SK-N-SH (cell line): ENCODE measurements around the gene MBP. TPM values are rescaled to one million over a fixed set of nuclear protein-coding genes. Genes with fewer than 3 reads are reported as not detected.

Experiments
- CTCF ChIA-PET: fragments of 300-600, 350-600 bp; formaldehyde crosslinking; extraction: SDS; loops from one replicate; lab custom pipeline; 2021; lab: Yijun Ruan, JAX
- POLR2A ChIA-PET: fragments of 350-600 bp; sonication (Branson Sonifier 250); formaldehyde crosslinking; extraction: SDS; loops from one replicate; lab custom pipeline; 2020; ENCODE audit warnings: antibody characterized with exemption, inconsistent platforms; lab: Yijun Ruan, JAX
- DNase-seq: peaks from one replicate; pipeline ENCODE4 v3.0.0; 2012
- H2AFZ ChIP-seq: fragments of 200-600 bp; sonication (generic); 2 replicates; pipeline ENCODE4 v1.8.1; 2016; ENCODE audit warnings: antibody characterized with exemption, mild to moderate bottlenecking, low read depth
- H3F3A ChIP-seq: fragments of 200-600 bp; sonication (generic); replicated peaks from 2 replicates; pipeline ENCODE3; 2016; ENCODE audit warnings: antibody characterized with exemption, mild to moderate bottlenecking; ENCODE audit not compliant: insufficient read depth
- H3K27ac ChIP-seq, 2 experiments: fragments of 200-500 bp in 1 of 2; fragments of 200-600 bp in 1 of 2; sonication (Bioruptor generic) in 1 of 2; sonication (generic), shearing (Covaris generic) in 1 of 2; 2 replicates each; pipeline versions ENCODE4 v1.5.1 to v1.6.1; 2014 to 2016; ENCODE audit warnings: low read depth in 2 of 2, inconsistent platforms in 1 of 2, low read length in 1 of 2, mild to moderate bottlenecking in 1 of 2, mixed read lengths in 1 of 2
- H3K27me3 ChIP-seq: fragments of 200-600 bp; sonication (generic), shearing (Covaris generic); 2 replicates; pipeline ENCODE4 v1.6.1; 2016; ENCODE audit warnings: mixed run types; ENCODE audit not compliant: insufficient read depth
- H3K36me3 ChIP-seq, 2 experiments: fragments of 200-500 bp in 1 of 2; fragments of 200-600 bp in 1 of 2; sonication (Bioruptor generic) in 1 of 2; sonication (generic) in 1 of 2; replicated peaks in 1 of 2; 2 replicates each; pipeline versions ENCODE3 to v1.5.1; 2014 to 2016; ENCODE audit warnings: low read length in 1 of 2, mild to moderate bottlenecking in 1 of 2; ENCODE audit not compliant: insufficient read depth in 2 of 2, control insufficient read depth in 1 of 2
- H3K4me1 ChIP-seq, 2 experiments: fragments of 200-500 bp in 1 of 2; fragments of 200-600 bp in 1 of 2; sonication (Bioruptor generic) in 1 of 2; sonication (generic), shearing (Covaris generic) in 1 of 2; 2 replicates each; pipeline versions ENCODE4 v1.5.1 to v1.6.1; 2014 to 2016; ENCODE audit warnings: low read depth in 1 of 2, low read length in 1 of 2, mixed run types in 1 of 2; ENCODE audit not compliant: insufficient read depth in 2 of 2, control insufficient read depth in 1 of 2
- H3K4me2 ChIP-seq: fragments of 200-600 bp; sonication (generic), shearing (Covaris generic); 2 replicates; pipeline ENCODE4 v1.6.1; 2017; ENCODE audit warnings: mixed run types
- H3K4me3 ChIP-seq, 2 experiments: fragments of 200-500 bp in 1 of 2; fragments of 200-600 bp in 1 of 2; sonication (Bioruptor generic) in 1 of 2; sonication (generic), shearing (Covaris generic) in 1 of 2; 2 replicates each; pipeline versions ENCODE4 v1.5.1 to v1.8.1; 2014 to 2016; ENCODE audit warnings: low read depth in 2 of 2, inconsistent platforms in 1 of 2, low read length in 1 of 2, mild to moderate bottlenecking in 1 of 2, mixed read lengths in 1 of 2, moderate library complexity in 1 of 2
- H3K79me2 ChIP-seq: fragments of 200-600 bp; sonication (generic); 2 replicates; pipeline ENCODE4 v1.8.1; 2017; ENCODE audit warnings: mild to moderate bottlenecking; ENCODE audit not compliant: insufficient read depth
- H3K9ac ChIP-seq: fragments of 200-600 bp; sonication (generic); 2 replicates; pipeline ENCODE4 v1.6.1; 2017; ENCODE audit warnings: mixed run types
- H3K9me2 ChIP-seq: fragments of 200-600 bp; sonication (generic); 2 replicates; pipeline ENCODE4 v1.6.1; 2017; ENCODE audit warnings: mixed run types
- H3K9me3 ChIP-seq: fragments of 200-600 bp; sonication (generic); 2 replicates; pipeline ENCODE4 v1.6.1; 2017; ENCODE audit warnings: mixed run types, mild to moderate bottlenecking, moderate library complexity
- H4K20me1 ChIP-seq: fragments of 200-600 bp; sonication (generic); 2 replicates; pipeline ENCODE4 v1.6.1; 2017; ENCODE audit warnings: mild to moderate bottlenecking, mixed run types; ENCODE audit not compliant: insufficient read depth
- ELF1 ChIP-seq: IDR thresholded peaks from 2 replicates; pipeline ENCODE4 v1.4.0; 2012
- EP300 ChIP-seq, 2 experiments: IDR thresholded peaks; 2 replicates each; pipeline versions ENCODE4 v1.4.0 to v1.6.1; 2012; ENCODE audit warnings: borderline replicate concordance in 1 of 2, low read depth in 1 of 2, low read length in 1 of 2
- FOXJ3 ChIP-seq: sonication (generic); formaldehyde crosslinking; IDR thresholded peaks from 2 replicates; pipeline ENCODE4 v1.5.1; 2020; ENCODE audit warnings: mild to moderate bottlenecking, missing genetic modification reagents
- FOXM1 ChIP-seq: IDR thresholded peaks from 2 replicates; pipeline ENCODE4 v1.4.0; 2012; ENCODE audit warnings: low read depth, mild to moderate bottlenecking
- JUND ChIP-seq: IDR thresholded peaks from 2 replicates; pipeline ENCODE4 v1.4.0; 2012
- MEF2A ChIP-seq: IDR thresholded peaks from 2 replicates; pipeline ENCODE4 v1.4.0; 2012; ENCODE audit warnings: low read depth, borderline replicate concordance
- NFIC ChIP-seq: IDR thresholded peaks from 2 replicates; pipeline ENCODE4 v1.4.0; 2012; ENCODE audit warnings: borderline replicate concordance
- RCOR1 ChIP-seq: fragments of 150-350 bp; IDR thresholded peaks from 2 replicates; pipeline ENCODE4 v1.6.1; 2017; ENCODE audit warnings: antibody characterized with exemption, low read length
- RFX5 ChIP-seq: IDR thresholded peaks from 2 replicates; pipeline ENCODE4 v1.6.1; 2012; ENCODE audit warnings: mild to moderate bottlenecking, improper control_type of control experiment, low read length
- SMC3 ChIP-seq: IDR thresholded peaks from 2 replicates; pipeline ENCODE4 v1.6.1; 2012; ENCODE audit warnings: low read depth, low read length, improper control_type of control experiment
- TCF12 ChIP-seq: IDR thresholded peaks from 2 replicates; pipeline ENCODE4 v1.4.0; 2012
- TEAD4 ChIP-seq: IDR thresholded peaks from 2 replicates; pipeline ENCODE4 v1.4.0; 2012; ENCODE audit warnings: mild to moderate bottlenecking, borderline replicate concordance; ENCODE audit not compliant: insufficient read depth
- WGBS: methylation state at CpG from one replicate; pipeline ENCODE4 v1.1.6; 2017; ENCODE audit warnings: low lambda C conversion rate; 5-methylcytosine and 5-hydroxymethylcytosine counted together
- polyA plus RNA-seq, 3 experiments: library from polyadenylated mRNA; depleted of rRNA; stranded (reverse); fragments of >200 nt; gene quantifications; 2 replicates each; pipeline ENCODE4 v1.2.3, GENCODE V29; 2012
- TF ChIP-seq, protein P1 (sequence below): fragments of 150-350 bp; IDR thresholded peaks from 2 replicates; pipeline ENCODE4 v1.6.1; 2017; ENCODE audit warnings: antibody characterized with exemption, low read length, low read depth, borderline replicate concordance
- TF ChIP-seq, protein P2 (sequence below): IDR thresholded peaks from 2 replicates; pipeline ENCODE4; 2012
- TF ChIP-seq, protein P3 (sequence below): fragments of 200-600 bp; sonication (generic); IDR thresholded peaks from 2 replicates; pipeline ENCODE4 v1.6.1; 2017; ENCODE audit warnings: antibody characterized with exemption, mild to moderate bottlenecking, moderate library complexity

MBP gene
- polyA plus RNA-seq, 1 of the 3 experiments (the other 2 are of a cell fraction): 1.6 TPM

DNA sequence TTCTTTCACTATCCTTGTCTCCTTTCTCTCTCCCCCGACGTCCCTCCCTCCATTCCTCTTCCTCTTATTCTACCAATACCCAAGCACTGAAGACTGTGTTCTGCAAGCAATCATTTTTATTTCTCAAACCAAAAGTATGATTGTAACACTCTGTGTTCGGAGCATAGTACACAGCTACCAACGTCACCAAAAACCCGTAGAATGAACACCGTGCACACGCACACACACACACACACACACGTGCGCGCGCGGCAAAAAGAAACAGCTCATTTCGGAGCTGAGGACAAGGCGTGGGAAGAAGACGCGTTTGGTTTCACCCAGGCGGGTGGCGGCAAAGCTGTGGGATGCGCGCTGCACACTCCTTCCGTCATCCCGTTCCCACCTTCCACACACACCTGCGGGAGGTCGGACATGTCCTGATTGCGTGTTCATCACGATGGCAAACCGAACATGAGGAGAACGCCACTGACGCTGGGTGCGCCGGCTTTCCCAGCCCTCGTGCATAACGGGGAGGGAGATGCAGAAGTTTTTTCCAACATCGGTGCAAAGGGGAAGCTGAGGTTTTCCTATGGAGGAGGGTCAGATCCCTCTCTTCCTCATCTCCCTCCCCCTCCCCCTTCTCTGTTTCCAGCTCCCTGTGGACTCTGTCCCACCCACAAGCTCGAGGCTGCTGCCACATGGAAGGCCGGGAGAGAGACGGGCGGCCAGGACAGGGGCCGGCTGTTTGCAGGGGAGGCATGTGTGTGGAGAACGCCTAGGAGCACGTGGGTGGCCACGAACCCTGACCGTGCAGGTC is 20.4 kb downstream of the MBP start:
- no peaks in the 10 kb centered on the region for H3K36me3 ChIP-seq
- WGBS: 91% methylated on average over 43 of the region's 43 CpGs
- no peaks in the 10 kb centered on the region for H3K9me2 ChIP-seq
- H3K79me2 ChIP-seq: no peaks in the 10 kb centered on the region
- TF ChIP-seq, protein P1, sequence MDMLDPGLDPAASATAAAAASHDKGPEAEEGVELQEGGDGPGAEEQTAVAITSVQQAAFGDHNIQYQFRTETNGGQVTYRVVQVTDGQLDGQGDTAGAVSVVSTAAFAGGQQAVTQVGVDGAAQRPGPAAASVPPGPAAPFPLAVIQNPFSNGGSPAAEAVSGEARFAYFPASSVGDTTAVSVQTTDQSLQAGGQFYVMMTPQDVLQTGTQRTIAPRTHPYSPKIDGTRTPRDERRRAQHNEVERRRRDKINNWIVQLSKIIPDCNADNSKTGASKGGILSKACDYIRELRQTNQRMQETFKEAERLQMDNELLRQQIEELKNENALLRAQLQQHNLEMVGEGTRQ: no peak
- TF ChIP-seq JUND: no peak
- no peak for TF ChIP-seq MEF2A
- TF ChIP-seq, protein P2, sequence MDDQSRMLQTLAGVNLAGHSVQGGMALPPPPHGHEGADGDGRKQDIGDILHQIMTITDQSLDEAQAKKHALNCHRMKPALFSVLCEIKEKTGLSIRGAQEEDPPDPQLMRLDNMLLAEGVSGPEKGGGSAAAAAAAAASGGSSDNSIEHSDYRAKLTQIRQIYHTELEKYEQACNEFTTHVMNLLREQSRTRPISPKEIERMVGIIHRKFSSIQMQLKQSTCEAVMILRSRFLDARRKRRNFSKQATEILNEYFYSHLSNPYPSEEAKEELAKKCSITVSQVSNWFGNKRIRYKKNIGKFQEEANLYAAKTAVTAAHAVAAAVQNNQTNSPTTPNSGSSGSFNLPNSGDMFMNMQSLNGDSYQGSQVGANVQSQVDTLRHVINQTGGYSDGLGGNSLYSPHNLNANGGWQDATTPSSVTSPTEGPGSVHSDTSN: no peak
- no peak for TF ChIP-seq FOXJ3 (CRISPR knock-in tag)
- no peak for TF ChIP-seq ELF1
- TF ChIP-seq FOXM1: no peak
- TF ChIP-seq TCF12: no peak
- TF ChIP-seq NFIC: no peak
- TF ChIP-seq RCOR1: no peak
- TF ChIP-seq, protein P3, sequence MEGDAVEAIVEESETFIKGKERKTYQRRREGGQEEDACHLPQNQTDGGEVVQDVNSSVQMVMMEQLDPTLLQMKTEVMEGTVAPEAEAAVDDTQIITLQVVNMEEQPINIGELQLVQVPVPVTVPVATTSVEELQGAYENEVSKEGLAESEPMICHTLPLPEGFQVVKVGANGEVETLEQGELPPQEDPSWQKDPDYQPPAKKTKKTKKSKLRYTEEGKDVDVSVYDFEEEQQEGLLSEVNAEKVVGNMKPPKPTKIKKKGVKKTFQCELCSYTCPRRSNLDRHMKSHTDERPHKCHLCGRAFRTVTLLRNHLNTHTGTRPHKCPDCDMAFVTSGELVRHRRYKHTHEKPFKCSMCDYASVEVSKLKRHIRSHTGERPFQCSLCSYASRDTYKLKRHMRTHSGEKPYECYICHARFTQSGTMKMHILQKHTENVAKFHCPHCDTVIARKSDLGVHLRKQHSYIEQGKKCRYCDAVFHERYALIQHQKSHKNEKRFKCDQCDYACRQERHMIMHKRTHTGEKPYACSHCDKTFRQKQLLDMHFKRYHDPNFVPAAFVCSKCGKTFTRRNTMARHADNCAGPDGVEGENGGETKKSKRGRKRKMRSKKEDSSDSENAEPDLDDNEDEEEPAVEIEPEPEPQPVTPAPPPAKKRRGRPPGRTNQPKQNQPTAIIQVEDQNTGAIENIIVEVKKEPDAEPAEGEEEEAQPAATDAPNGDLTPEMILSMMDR: no peak
- TF ChIP-seq EP300 (IDR thresholded peaks at IDR 0.05; ENCODE audit: borderline replicate concordance in 1 of 2, low read depth in 1 of 2, low read length in 1 of 2): no peak
- no peak for TF ChIP-seq SMC3
- no peak for TF ChIP-seq RFX5
- TF ChIP-seq TEAD4: no peak
- no peaks in the 10 kb centered on the region for H4K20me1 ChIP-seq
- H3K27ac ChIP-seq: no peak overlapping the region
- ChIA-PET CTCF (interaction anchor here (0.7 kb wide), 1 partner anchor 23 kb away, joined by 3 read pairs; no protein-coding TSS in a partner anchor), POLR2A (no interaction called here)
- no peak overlapping the region for H3K4me3 ChIP-seq
- peaks cover 0 to 16% of the 10 kb centered on the region in 2 experiments; a peak in 2 of 4 replicates for H3K4me1 ChIP-seq
- H2AFZ ChIP-seq: no peak overlapping the region
- H3K9ac ChIP-seq: no peak overlapping the region
- no peak overlapping the region for H3K4me2 ChIP-seq
- no peak for DNase-seq
- no peaks in the 10 kb centered on the region for H3F3A ChIP-seq
- H3K27me3 ChIP-seq: no peaks in the 10 kb centered on the region
- no peaks in the 10 kb centered on the region for H3K9me3 ChIP-seq
